ENCODE data around the gene ATXN2. TPM values are rescaled to one million over a fixed set of nuclear protein-coding genes. Genes with fewer than 3 reads are reported as not detected.

Gene ATXN2
- total RNA-seq, 2 experiments from 2014 or later, result 21.9 to 23.7 TPM

GRCh38 chr12:111590552-111590951, 8.6 kb downstream of the ATXN2 start:
- ChIA-PET CTCF (no interaction called here), POLR2A (no interaction called here)
- H3K27me3 ChIP-seq (ENCODE audit: control insufficient read depth in 1 of 2, insufficient read depth in 2 of 2, low read length in 2 of 2), result no peaks in the 10 kb centered on the region

GRCh38 chr12:111589601-111590000, 9.5 kb downstream of the ATXN2 start:
- no peak for TF ChIP-seq CTCF (IDR thresholded peaks at IDR 0.05)
- DNase-seq (peak in 1 of 14 experiments; percentile 24), ATAC-seq (ENCODE audit: poor library complexity) (no peak)
- intact Hi-C loops (cut with DNase I, micrococcal nuclease), result no loop called here
- Mint-ChIP-seq H3K4me3 (no peak overlapping the region), H3K4me1 (ENCODE audit: low read depth) (peaks cover 24% of the 10 kb centered on the region), H3K27ac (no peak overlapping the region), H3K9me3 (no peaks in the 10 kb centered on the region), H3K27me3 (no peaks in the 10 kb centered on the region), H3K36me3 (ENCODE audit: low read depth) (no peaks in the 10 kb centered on the region)
- CTCF ChIA-PET, result no interaction called here
- Histone ChIP-seq H3K4me1 (ENCODE audit: insufficient read depth, low read length) (peaks cover 2% of the 10 kb centered on the region), H3K36me3 (ENCODE audit: insufficient read depth, low read length) (peaks cover 2% of the 10 kb centered on the region), H3K27me3 (ENCODE audit: control insufficient read depth in 1 of 2, insufficient read depth in 2 of 2, low read length in 2 of 2) (no peaks in the 10 kb centered on the region), H3K27ac (ENCODE audit: low read depth in 1 of 2, low read length in 2 of 2) (no peak overlapping the region), H3K4me3 (ENCODE audit: low read length) (no peak overlapping the region), H3K9me3 (ENCODE audit: control insufficient read depth in 1 of 2, insufficient read depth in 1 of 2, low read length in 2 of 2) (no peaks in the 10 kb centered on the region)
- POLR2A ChIA-PET, result no interaction called here

More at GRCh38 chr12:111590552-111590951, 8.6 kb downstream of the ATXN2 start:
- TF ChIP-seq CTCF (IDR thresholded peaks at IDR 0.05), result no peak
- Mint-ChIP-seq H3K27ac (no peak overlapping the region), H3K4me1 (ENCODE audit: low read depth) (peaks cover 30% of the 10 kb centered on the region), H3K4me3 (no peak overlapping the region), H3K27me3 (no peaks in the 10 kb centered on the region), H3K36me3 (ENCODE audit: low read depth) (no peaks in the 10 kb centered on the region), H3K9me3 (no peaks in the 10 kb centered on the region)
- no peak for ATAC-seq (ENCODE audit: poor library complexity)
- Histone ChIP-seq H3K4me3 (ENCODE audit: low read length) (no peak overlapping the region), H3K4me1 (ENCODE audit: insufficient read depth, low read length) (peaks cover 2% of the 10 kb centered on the region), H3K36me3 (ENCODE audit: insufficient read depth, low read length) (peaks cover 2% of the 10 kb centered on the region), H3K27ac (ENCODE audit: low read depth in 1 of 2, low read length in 2 of 2) (no peak overlapping the region), H3K9me3 (ENCODE audit: control insufficient read depth in 1 of 2, insufficient read depth in 1 of 2, low read length in 2 of 2) (no peaks in the 10 kb centered on the region)
- no peak for DNase-seq
- intact Hi-C loops (cut with DNase I, micrococcal nuclease), result loop anchor here in 1 of 2 experiments (10.0 kb wide), 1 partner anchor 186 kb away; the partner anchor contains the start of gene SH2B3

GRCh38 chr12:111588010-111588409, 11.1 kb downstream of the ATXN2 start:
- DNase-seq (peak in 1 of 14 experiments; percentile 22), ATAC-seq (ENCODE audit: poor library complexity) (no peak)
- no peaks in the 10 kb centered on the region for H3K9me3 Mint-ChIP-seq
- H3K27me3 Mint-ChIP-seq, result no peaks in the 10 kb centered on the region
- no peaks in the 10 kb centered on the region for H3K36me3 Mint-ChIP-seq (ENCODE audit: low read depth)
- CTCF ChIA-PET, result no interaction called here
- no peaks in the 10 kb centered on the region for H3K9me3 ChIP-seq (ENCODE audit: control insufficient read depth in 1 of 2, insufficient read depth in 1 of 2, low read length in 2 of 2)
- peaks cover 2% of the 10 kb centered on the region for H3K36me3 ChIP-seq (ENCODE audit: insufficient read depth, low read length)
- H3K4me3 Mint-ChIP-seq, result no peak overlapping the region
- intact Hi-C loops (cut with DNase I, micrococcal nuclease), result no loop called here
- H3K27ac Mint-ChIP-seq, result no peak overlapping the region
- POLR2A ChIA-PET, result no interaction called here
- H3K4me1 ChIP-seq (ENCODE audit: insufficient read depth, low read length), result peaks cover 2% of the 10 kb centered on the region
- no peak overlapping the region for H3K4me3 ChIP-seq (ENCODE audit: low read length)
- H3K27ac ChIP-seq (ENCODE audit: low read depth in 1 of 2, low read length in 2 of 2), result no peak overlapping the region
- no peak for TF ChIP-seq CTCF (IDR thresholded peaks at IDR 0.05)
- peaks cover 11% of the 10 kb centered on the region for H3K4me1 Mint-ChIP-seq (ENCODE audit: low read depth)
- no peaks in the 10 kb centered on the region for H3K27me3 ChIP-seq (ENCODE audit: control insufficient read depth in 1 of 2, insufficient read depth in 2 of 2, low read length in 2 of 2)

Measured in CD4-positive, alpha-beta T cell (primary cell).